Cortex of kidney (tissue), 1 donor: Measurements from ENCODE around the gene GMPR.

Source experiments
- DNase-seq: peaks from one replicate; lab custom pipeline; 2025; lab: John Stamatoyannopoulos, UW

Gene GMPR

DNA sequence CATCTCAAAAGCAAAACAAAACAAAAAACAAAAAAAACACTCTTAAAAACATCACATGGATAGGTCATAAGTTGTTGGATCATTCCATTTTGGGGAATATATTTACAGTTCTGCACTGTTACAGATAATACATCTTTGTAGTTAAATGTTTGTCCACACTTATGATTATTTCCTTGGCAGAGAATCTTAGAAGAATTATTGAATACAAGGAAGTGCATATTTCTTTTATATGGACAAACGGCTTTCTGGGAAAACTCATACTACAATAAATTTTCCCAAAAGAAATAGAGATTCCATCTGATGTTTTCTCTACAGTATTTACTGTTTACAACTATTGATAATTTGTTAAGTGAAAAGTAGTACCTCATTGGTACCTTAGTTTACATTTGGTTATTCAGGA is 33.8 kb downstream of the GMPR start:
- no peak for DNase-seq

DNA sequence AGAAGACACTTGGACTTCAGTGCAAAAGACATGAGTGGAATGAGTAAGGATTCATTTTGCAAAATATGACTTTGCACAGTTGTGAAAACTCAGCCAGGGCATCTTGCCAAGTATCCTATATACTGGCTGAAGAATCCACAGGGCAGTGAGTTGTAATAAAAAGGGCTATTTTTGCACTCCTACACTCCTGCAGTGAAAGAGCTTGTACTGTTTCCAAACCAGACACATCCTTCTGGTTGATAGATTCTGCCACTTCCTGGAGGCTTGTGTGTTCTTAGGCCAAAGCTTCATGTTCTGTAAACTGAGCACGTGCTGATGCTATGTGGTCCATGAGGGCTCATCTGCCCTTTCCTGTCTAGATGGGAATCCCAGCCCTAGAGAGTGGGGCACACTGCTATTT is 34.9 kb downstream of the GMPR start:
- no peak for DNase-seq

DNA sequence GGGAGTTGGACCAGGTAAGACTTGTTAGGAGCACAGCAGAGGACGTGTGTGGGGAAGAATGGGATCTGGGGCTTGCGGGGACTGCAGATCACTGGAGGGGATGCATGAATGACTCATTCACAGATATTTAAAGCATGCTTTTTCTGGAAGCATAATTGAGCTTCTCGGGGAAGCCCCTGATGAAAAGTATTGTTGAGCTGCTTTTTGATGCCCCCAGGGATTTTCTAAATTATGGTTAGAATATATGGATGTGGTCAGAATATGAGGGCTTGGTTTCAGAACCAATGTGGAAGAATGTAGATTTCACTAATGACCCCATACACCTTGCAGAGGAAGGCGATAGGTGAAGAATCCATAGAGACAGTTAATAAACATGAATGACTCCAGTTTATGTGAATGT is 36.1 kb downstream of the GMPR start:
- no peak for DNase-seq

DNA sequence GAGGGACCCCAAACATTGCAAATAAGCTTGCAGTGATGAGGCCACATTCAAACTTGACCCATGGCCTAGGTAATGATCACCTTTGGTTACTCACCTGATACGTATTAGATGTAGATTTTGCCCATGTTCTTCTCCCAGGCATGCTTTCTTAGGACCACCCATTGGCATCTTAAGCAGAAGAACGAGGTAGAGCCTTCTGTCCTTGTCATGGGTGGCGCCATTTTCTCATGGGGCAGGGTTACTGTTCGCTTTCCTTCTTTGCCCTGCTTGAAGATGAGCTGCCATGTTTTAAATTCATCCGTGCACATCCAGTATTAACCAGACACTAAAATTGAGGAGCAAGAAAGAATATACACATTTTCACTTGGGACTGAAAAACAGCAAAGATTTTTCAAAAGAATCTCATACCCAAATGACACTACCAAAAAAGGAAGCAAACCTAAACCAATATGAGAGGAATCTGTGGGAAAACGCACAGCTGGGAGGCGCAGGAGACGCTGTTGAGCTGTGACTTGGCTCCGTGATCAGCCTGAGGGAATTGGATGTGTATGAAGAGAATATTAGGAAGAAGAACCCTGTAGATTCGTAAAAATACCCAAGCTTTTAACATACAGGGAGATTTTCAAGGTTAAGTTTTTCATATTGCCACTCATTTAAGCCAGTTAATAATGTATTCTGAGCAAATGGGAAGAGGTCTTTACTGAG is 36.6 kb downstream of the GMPR start:
- DNase-seq = no peak

DNA sequence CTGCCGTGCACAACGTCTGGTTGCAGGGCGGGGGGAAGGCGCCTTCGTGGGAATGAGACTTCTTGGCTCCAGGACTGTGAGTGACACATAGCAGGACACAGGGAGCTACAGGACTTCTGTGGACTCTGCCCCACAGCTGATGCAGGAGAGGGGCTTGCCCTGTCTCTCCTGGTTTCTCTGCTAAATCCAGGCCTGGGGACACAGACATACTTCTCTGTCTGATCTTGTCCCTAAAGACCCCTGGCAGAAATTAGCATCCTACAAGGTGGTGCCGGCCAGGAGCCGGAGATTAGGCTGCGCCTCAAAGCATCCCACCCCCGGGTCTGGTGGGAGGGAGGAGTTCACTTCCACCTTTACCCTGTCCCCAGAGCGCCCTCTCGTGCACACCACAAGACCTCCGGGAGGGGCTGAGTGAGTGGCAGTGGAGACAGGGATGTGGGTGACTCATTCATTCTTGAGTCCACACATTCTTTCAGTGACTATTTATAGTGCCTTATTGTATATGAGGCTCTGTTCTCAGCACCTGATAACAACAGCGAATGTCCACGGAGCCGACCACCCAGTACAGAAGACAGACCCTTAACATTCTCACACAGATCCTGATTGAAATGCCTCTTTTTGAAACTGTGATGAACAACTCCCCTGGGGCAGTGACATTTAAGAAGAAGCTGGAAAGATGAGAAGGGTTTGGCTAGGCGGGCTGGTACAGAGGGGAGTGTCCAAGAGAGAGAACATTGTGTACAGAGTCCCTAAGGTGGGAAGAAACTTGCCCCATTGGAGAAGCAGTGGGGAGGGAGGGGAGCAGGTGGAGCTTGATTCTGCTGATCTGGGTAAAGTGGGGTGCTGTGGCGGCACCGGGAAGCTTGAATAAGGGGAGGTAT is 39.0 kb downstream of the GMPR start:
- no peak for DNase-seq

DNA sequence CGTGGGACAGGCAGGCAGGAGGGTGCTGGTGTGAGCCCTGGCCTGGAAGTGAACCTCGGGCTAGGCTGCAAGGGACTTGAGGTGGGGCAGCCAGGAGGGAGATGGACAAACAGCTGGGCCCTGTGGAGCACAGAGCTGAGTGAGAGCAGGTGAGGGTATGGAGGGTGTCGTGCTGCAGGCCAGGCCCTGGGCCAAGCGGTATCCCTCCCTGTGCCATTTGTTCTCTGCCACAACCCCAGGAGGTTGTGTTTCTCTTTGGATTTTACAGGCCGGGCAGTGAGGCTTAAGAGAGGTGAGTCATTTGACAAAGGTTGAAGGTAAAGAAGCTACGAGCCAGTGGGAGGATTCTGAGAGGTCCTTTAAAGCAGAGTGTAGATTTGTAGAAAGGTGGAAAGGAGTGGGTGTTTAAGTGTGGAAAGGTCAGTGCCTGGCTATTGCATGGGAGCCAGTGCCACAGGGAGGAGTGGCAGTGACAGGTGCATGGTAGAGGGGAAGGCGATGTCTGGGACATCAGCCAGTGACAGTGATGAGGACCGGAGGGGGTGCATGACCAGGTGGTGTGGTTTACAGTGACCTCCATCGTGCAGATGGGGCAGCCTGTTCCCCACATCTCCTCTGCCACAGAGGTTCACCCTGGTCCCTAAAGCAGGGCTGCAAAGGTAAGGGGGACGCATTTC is 39.8 kb downstream of the GMPR start:
- no peak for DNase-seq

DNA sequence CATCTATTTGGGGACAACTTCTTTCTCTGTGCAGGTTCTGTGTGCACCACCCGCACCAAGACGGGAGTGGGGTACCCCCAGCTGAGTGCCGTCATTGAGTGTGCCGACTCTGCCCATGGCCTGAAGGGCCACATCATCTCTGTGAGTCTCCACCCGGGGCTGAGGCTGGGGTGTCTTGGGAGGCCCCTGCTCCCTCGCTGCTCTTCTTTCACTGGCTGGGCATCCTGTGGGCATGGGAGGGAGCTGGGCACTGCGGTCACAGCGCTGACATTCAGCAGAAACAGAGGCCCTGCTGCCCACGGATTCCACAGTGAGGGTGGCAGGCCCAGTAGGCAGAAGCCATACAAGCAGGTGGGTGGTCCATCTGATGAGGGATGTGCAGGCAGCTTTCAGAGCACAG is 40.4 kb downstream of the GMPR start:
- DNase-seq = no peak

DNA sequence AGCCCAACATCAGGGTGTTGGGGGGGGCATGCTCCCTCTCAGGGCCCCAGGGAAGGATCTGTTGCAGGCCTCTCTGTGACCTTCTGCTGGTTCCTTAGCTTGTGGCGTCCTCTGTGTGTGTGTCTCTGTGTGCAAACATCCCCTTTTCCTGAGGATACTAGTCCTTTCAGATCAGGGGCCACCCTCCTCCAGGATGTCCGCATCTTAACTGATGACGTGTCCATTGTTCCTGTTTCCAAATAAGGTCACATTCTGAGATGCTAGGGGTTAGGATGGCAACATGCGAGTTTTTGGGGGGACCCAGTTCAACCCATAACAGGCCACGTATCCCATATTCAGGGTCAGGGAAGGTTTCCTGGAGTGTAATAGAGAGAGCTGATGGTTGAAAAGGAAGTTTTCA is 40.9 kb downstream of the GMPR start:
- no peak for DNase-seq

DNA sequence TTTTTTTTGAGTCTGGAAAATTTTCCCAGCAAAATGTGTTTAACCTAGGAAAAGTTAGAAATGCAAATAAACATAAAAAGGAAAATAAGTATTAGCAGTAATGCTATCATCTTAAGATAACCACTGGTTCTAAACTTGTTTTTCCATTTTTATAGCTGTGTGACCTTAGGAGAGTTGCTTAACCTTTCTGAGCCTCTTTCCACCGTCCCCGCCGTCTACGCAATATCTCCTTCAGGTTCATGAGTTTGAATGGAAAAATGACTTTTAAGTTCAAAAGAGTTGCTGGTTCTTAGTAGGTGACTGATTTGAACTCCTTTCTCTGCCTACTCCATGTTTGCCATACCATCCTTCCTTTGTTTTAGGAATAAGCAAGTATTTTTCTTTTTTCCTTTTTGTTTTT is 44.0 kb downstream of the GMPR start:
- DNase-seq = no peak

DNA sequence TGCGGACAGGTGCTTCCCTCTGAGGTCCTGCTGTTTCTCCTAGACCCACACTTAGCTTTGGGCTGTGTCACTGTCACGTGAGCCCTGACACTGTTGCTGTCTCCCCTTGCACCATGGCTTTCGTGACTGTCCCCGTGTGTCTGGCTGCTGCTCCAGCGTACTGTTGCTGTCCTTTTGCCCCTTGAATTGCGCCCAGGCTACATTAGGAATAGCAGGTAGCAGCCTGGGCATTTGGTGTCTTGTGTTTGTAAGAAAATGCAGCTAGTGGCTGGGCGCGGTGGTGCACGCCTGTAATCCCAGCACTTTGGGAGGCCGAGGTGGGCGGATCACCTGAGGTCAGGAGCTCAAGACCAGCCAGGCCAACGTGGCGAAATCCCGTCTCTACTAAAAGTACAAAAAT is 46.1 kb downstream of the GMPR start:
- no peak for DNase-seq

DNA sequence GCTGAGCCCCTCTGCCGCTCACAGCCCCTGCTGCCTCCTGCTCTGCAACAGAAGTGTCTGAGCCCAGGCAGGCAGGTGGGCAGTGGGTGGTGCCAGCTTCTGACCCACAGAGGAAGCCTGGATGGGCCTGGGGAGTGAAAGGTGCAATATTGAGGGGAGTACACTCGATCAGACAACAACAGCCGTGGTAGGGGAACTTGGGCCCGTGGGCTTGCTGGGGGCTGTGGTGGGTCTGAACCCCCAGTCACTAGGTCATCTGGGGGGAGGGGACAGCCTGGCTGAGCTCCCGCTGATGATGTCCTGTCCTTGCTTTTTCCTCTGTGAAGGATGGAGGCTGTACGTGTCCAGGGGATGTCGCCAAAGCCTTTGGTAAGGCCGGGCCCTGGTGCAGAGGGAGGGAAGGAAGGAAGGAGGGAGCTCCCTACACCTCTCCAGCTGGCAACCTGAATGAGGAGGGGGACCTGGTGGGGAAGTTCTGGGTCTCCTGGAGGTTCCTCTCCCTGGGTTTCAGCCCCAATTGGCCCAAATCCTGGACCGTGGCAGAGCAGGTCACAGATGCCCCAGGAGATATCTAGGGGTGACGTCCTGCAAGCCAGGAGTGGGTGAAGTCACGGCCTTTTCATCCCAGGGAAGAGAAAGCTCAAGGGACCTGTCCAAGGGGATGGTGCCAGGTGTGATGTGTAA is 47.2 kb downstream of the GMPR start:
- DNase-seq = no peak

DNA sequence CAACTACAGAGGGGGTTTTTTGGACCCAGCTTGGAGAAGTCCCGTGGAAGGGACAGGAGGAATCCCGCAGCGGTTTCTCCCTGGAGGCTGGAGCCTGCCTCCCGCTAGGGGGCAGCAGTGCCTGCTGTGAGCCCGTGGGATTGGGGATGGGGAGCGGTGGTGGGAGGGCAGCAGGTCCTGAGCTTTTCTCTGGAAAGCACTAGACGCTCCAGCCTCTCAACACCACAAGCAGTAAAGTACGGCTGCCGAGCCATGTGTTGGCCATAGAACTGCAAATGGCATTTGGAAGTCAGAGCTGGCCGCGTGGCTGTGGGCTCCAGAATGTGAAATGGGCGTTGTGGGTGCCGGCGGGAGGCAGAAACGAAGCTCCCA is 47.8 kb downstream of the GMPR start:
- DNase-seq = no peak

DNA sequence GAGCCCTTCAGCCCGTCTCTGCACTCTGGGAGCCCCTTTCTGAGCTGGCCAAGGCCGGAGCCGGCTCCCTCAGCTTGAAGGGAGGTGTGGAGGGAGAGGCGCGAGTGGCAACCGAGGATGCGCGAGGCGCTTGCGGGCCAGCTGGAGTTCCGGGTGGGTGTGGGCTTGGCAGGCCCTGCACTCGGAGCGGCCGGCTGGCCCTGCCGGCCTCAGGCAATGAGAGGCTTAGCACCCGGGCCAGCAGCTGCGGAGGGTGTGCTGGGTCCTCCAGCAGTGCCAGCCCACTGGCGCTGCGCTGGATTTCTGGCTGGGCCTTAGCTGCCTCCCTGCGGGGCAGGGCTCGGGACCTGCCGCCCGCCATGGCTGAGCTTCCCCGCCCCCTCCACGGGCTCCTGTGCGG is 49.8 kb downstream of the GMPR start:
- no peak for DNase-seq

DNA sequence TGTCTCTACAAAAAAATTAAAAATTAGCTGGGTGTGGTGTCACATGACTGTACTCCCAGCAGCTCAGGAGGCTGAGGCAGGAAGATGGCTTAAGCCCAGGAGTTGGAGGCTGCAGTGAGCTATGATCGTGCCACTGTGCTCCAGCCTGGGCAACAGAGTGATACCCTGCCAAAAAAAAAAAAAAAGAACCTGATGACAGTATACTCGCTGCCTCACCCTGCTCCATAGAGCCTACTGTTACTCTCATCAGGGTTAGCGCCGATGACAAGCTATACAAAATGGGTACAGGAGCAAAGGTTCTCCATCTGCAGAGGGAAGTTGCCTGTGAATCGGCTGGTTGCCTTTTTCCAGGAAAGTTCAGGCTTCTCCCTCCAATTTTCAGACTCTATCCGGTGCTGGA is 53.4 kb downstream of the GMPR start:
- no peak for DNase-seq

DNA sequence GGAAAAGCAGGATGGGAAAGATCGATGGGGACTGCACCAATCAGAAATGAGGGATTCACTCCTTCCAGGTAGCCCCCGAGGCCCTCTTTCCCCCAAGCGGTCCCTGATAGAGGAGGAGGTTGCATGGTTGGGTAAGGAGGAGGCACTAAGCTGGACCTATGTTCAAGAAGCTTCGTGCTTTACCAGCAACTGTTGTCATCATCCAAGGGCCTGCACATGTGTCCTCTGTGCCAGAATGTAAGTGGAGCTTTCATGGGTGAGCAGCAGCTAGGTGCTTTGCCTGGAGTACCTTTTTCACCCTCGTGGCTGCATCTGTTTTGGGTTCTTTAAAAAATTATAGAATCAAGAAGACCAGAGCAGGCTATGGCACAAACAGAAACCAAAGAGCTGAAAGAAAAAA is 54.0 kb downstream of the GMPR start:
- no peak for DNase-seq

DNA sequence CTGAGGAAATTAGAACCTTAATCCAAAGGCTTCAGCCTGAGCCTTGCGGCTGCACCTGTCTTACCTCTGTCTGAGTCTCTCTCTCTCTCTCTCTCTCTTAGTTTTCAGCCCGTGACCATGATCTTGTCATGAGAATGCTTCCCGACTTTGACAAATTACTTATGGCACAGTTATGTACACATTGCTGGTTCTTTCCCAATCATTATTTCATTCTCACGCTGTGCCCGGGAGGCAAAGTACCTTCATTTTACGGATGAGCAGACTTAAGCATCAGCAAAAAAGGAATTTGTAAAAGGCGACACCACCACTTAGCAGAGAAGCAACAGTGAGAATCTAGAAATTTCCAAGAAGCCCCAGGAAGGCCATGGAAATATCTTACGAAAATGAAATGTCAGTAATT is 54.6 kb downstream of the GMPR start:
- DNase-seq = no peak

DNA sequence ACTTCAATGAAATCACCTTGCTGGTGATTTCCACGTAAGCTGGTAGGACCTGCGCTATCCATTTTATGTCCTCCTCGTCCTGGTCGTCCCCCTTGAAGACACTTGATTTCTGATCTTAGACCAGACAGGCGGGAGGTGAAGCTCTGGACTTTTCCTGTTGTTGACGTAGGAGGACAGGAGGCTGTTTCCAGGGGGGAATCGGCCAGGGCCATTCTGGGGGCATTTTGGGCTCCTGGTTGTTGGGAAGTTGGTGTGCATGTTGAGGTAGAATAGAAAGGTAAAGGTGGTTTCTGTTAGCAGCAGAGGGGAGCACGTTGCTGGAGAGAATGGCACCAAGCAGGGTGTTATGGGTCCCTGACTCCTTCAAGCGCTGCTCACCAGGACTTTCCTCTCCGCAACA is 56.0 kb downstream of the GMPR start:
- no peak for DNase-seq

DNA sequence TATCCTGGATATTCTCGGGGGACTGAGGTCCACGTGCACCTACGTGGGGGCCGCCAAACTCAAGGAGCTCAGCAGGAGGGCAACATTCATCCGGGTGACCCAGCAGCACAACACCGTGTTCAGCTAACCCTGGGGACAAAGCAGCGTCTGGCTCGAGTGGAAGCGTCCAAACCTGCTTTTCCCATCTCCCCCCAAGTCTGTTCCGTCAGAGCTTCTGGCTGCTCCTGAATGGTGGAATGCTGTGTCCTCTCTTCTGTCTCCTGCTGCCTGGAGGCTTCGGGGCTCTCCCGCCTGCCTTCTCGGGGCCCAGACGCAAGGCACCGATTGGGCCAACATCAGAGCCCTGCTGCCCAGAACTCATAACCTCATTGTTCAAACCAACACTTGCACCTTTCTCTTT is 56.7 kb downstream of the GMPR start:
- no peak for DNase-seq

DNA sequence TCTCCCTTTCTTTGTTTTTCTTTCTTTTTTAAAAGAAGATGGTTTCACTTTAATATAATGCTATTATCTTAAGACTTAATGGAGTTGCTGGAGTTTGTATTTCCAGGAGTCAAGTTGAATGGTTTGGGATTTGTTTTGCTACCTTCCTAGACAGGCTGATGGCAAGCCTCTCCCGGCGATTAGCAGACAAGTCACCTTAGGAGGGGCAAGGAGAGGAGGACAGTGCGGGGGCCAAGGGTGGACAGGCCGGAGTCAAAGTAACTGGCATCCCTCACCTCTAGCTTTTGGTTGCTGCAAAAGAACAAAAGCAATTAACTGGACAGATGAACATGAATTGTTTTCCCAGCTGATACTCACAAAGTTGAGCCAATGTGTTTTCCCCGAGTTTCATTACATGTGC is 57.1 kb downstream of the GMPR start:
- DNase-seq = no peak

DNA sequence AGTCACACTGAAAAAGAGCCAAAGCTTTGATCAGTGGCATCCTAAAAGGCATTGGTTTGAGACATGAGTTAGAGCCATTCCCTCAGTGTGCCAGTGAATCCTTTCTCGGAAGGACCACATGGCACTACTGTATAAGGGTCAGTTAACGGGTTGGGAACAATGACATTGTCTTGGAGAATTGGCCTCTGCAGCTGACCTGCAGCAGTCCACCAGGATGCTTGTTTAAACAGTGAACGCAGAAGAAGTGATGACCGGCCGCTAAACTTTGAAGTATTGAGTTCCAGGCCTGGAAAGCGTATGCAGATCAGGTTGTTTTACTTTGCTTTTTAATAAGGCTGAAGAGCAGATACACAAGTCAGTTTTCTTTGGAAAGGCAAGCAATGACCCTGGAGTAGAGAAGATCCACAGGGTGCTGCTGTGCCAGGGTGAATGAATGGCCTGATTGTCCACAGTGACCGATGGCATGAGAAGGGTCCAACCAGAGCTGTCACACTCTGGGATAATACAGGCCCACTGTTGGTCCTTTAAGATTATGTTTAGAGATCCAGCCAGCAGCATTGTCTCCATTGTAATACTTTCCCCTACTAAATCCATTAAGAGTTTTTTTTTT is 57.8 kb downstream of the GMPR start:
- DNase-seq = no peak

DNA sequence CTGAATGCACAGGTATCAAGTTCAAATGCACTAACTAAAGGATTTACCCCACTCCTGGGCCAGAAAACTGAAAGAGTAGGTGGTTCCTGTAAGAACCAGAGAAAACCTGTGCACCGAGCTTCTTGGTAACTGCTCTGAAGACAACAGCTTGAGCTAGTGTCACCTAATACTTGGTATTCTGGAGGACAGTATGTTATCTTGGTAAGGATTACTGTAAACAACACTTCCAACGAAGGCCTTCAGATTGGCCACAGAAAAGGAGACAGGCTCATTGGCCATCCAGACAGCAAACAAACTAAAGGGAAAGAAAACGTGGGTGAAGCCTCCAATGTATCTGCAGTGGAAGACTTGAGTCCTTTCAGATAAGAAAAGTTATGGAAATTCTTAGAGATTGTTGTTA is 61.5 kb downstream of the GMPR start:
- no peak for DNase-seq

DNA sequence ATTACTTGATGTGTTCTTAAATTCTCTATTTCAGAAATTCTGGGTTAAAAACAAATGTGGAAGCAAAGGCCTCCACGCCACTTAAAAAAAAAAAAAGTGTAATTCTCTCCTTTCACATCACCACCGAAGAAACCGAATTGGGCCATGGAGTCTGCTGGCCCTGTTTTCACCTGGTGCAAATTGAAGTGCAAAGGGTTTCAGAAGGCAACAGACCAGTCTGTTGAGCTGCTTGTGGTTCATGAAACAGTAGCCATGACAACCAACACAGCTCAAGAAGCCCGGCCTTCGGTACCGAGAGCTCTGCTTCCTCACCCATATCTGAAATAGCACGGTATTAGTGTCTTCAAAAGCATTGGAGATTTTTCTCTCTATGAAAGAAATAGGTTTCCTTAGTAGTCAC is 63.1 kb downstream of the GMPR start:
- DNase-seq = no peak
